GM18858 (cell line): ENCODE results near the gene AHCYL2.

Experiments
- ATAC-seq: cut with Tn5 transposase; IDR thresholded peaks from one replicate; pipeline ENCODE4 v1.9.1; 2021; ENCODE audit not compliant: unreplicated experiment

AHCYL2 gene

GRCh38 chr7:129224251-129225205, at the start of gene AHCYL2:
TSS of gene AHCYL2 (plus strand) at chr7:129225030.
- peak; percentile 90 for ATAC-seq

- no peak for ATAC-seq
Observed at GRCh38 chr7:129176916-129177710, 47.7 kb upstream of the AHCYL2 start.

- no peak for ATAC-seq
Observed at GRCh38 chr7:129184981-129185670, 39.7 kb upstream of the AHCYL2 start.

GRCh38 chr7:129186749-129187260, 38.0 kb upstream of the AHCYL2 start:
- ATAC-seq = no peak

- ATAC-seq = no peak
Observed at GRCh38 chr7:129187681-129188371, 37.0 kb upstream of the AHCYL2 start.

GRCh38 chr7:129188372-129188891, 36.4 kb upstream of the AHCYL2 start, which contains the start of gene SMO:
TSS of gene SMO (plus strand) at chr7:129188633. CDS start at chr7:129189152, 519 bp downstream.
- ATAC-seq = no peak

- no peak for ATAC-seq
Observed at GRCh38 chr7:129188892-129189660, 35.8 kb upstream of the AHCYL2 start.

GRCh38 chr7:129189661-129190310, 35.0 kb upstream of the AHCYL2 start:
- ATAC-seq = no peak

GRCh38 chr7:129191272-129191671, 33.6 kb upstream of the AHCYL2 start:
- no peak for ATAC-seq

GRCh38 chr7:129193892-129194291, 30.9 kb upstream of the AHCYL2 start:
- ATAC-seq = no peak

GRCh38 chr7:129197771-129198170, 27.1 kb upstream of the AHCYL2 start:
- ATAC-seq = no peak

- ATAC-seq = no peak
Observed at GRCh38 chr7:129199406-129199805, 25.4 kb upstream of the AHCYL2 start.

- no peak for ATAC-seq
Observed at GRCh38 chr7:129202058-129202777, 22.6 kb upstream of the AHCYL2 start.

- no peak for ATAC-seq
Observed at GRCh38 chr7:129203050-129203741, 21.6 kb upstream of the AHCYL2 start.

GRCh38 chr7:129205126-129205818, 19.6 kb upstream of the AHCYL2 start:
- ATAC-seq = no peak

GRCh38 chr7:129205987-129206785, 18.6 kb upstream of the AHCYL2 start:
- no peak for ATAC-seq
